ENCODE results near the gene RASSF3.

DNA sequence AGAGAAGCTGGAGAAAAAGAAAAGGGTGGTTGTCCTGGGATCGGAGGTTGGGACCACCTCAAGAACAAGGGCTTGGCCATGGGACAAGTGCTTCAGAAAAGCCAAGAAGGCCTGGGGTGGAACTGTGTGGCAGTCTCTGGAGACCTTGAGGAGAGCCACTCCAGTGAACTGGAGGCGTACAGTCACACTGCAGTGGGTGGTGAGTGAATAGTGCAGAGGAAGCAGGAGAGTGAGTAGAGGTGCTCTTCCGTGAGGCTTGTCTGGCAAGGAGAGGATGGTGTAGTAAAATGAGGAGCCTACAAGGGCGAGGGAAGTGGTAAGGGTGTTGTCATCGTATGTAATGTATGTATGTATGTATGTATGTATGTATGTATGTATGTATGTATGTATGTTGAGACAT lies 20.9 kb downstream of the RASSF3 start:
- TF ChIP-seq, protein P1, sequence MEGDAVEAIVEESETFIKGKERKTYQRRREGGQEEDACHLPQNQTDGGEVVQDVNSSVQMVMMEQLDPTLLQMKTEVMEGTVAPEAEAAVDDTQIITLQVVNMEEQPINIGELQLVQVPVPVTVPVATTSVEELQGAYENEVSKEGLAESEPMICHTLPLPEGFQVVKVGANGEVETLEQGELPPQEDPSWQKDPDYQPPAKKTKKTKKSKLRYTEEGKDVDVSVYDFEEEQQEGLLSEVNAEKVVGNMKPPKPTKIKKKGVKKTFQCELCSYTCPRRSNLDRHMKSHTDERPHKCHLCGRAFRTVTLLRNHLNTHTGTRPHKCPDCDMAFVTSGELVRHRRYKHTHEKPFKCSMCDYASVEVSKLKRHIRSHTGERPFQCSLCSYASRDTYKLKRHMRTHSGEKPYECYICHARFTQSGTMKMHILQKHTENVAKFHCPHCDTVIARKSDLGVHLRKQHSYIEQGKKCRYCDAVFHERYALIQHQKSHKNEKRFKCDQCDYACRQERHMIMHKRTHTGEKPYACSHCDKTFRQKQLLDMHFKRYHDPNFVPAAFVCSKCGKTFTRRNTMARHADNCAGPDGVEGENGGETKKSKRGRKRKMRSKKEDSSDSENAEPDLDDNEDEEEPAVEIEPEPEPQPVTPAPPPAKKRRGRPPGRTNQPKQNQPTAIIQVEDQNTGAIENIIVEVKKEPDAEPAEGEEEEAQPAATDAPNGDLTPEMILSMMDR (IDR thresholded peaks at IDR 0.05), result no peak
- TF ChIP-seq ZFX (IDR thresholded peaks at IDR 0.05; ENCODE audit: borderline replicate concordance), result no peak
